PC-3 (cell line): Measurements from ENCODE around the gene LRRC10B.

Experiments
- CTCF ChIP-seq: fragments of 300-600 bp; sonication (generic); conservative IDR thresholded peaks from 2 replicates; pipeline ENCODE4 v1.5.1; 2017; ENCODE audit warnings: antibody characterized with exemption, low read depth, mild to moderate bottlenecking, low read length
- EZH2 ChIP-seq: fragments of 300-600 bp; sonication (generic); IDR thresholded peaks from one replicate; pipeline ENCODE4 v1.6.1; 2017; ENCODE audit warnings: antibody characterized with exemption, mild to moderate bottlenecking, low read length; ENCODE audit not compliant: unreplicated experiment

- TF ChIP-seq CTCF (no peak), EZH2 (no peak)
Observed at GRCh38 chr11:61533401-61533800, 24.9 kb downstream of the LRRC10B start.
